Stimulated activated CD4-positive, alpha-beta T cell treated with anti-CD3 and anti-CD28 coated beads, Interleukin-15, amount 100 ng/mL, for 48 hours (primary cell): ENCODE measurements around the gene GALR1.
"Not testable (repeated sequence)": the region's sequence is repeated elsewhere in the genome, so short reads cannot be mapped to it uniquely, and the experiment has no call there.

Experiments
- DNase-seq, 2 donors: peaks; one replicate each; pipeline ENCODE4 v3.0.0-alpha.2; 2020; ENCODE audit warnings: low read depth in 2 of 2

Gene GALR1, protein sequence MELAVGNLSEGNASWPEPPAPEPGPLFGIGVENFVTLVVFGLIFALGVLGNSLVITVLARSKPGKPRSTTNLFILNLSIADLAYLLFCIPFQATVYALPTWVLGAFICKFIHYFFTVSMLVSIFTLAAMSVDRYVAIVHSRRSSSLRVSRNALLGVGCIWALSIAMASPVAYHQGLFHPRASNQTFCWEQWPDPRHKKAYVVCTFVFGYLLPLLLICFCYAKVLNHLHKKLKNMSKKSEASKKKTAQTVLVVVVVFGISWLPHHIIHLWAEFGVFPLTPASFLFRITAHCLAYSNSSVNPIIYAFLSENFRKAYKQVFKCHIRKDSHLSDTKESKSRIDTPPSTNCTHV

DNA sequence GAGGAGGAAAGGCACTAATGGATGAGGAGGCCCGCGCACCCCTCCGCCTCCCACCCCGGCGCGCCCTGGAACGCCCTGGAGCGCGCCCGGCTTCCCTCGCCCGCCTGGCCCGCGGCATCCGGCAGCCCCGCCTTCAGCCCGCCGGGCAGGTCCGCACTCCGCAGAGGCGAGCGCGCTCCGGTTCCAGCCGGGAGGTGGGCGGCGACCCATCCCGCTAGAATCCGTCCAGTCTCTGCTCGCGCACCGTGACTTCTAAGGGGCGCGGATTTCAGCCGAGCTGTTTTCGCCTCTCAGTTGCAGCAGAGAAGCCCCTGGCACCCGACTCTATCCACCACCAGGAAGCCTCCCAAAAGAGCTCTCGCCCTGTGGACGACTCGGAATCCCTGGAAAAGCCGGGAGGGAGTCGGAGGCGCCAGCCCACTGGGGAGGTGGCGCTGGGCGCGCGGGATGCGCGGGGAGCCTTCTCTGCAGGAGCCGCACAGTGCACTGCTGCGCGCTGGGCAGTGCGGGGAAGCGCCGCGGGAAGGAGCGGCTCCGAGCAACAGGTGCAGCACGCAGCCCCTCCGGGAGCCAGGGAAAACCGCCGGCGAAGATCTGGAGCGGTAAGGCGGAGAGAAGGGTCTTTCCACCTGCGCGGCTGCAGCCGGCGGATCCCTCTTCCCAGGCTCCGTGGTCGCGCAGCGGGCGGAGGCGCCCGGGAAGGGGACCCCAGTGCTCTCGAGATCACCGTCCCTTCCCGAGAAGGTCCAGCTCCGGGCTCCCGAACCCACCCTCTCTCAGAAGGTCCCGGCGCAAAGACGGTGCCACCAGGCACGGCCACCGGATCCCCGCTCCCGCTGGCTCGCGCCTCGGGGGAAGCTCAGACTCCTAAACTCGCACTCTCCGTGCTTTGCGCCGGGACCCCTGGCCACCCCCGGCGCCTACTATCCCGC, at the start of gene GALR1:
TSS of gene GALR1 (plus strand) at position 280 of the 932 bp plus-strand sequence. CDS start 701 bp downstream, outside the sequence.
- no peak for DNase-seq

DNA sequence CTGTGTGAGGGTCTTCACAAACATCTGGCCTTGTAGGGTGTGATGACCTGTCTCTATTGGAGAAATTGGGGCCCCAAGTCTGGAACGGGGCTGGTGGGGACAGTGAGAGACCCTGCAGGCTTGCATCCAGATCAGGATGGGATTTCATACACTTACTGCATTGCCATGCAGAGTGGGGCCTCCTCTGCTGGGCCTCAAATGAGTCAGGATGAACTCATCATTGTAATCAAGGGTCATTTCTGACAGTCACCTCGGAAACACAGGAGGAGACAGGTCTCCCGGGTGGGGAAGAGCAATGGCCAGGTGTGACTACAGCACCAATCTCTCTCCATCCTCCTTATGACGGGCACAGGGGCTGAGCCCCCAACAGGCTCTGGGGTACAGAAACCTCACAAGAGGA, 48.1 kb upstream of the GALR1 start:
- no peak for DNase-seq

DNA sequence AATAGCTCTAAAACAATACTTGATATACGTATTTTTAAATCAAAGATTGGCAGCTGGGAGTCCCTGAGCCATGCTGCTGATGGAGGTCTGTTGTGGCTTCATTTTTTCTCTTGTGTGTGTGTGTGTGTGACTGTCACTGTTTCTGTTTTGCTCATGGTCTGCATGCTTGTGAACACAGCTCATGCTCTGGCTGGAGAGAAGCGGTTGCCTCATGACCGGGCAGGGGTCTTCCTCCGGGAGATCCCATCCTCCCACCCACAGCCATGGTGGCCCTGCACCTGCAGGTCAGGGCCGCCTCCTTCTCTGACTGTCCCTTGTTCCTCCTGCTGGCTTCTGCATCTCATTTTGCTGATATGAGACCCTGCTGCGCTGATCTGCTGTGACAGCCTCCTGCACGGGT, 47.3 kb upstream of the GALR1 start:
- no peak for DNase-seq

DNA sequence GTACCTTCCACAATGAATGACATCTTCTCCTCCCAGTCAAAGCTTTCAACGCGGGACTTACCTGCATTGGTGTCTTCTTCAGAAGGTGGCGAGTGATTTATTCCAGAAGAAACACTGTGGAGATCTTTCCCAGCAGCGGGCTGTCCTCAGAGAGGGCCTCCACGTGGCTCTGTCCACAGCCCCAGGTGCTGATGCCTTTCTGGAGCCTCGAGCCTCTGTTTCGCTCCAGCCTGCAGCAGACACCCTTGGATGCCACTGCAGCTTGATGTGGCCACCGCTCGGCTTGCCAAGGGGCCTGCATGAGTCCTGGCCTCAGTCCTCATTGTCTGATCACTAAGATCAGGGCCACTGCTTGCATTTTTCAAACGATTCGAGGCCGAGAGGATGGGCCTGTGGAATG, 46.6 kb upstream of the GALR1 start:
- DNase-seq, result no peak

DNA sequence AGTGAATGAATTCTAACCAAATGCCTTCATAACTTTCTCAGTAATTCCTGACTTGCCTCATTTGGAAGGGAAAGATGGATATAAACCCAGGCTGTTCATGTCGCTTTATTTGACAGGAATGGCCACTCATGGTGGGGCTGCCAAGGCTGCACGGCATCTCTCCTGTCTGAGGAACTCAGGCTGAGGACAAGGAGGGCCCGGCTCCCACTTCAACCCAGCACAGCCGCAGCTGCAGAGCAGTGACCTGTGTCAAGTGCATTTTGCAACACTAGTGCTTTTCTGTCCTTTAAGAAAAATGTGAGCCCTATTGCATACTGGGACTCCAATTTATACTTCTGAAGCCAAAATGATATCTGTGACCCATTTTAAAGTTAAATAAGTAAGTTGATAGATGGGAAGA, 45.8 kb upstream of the GALR1 start:
- no peak for DNase-seq

DNA sequence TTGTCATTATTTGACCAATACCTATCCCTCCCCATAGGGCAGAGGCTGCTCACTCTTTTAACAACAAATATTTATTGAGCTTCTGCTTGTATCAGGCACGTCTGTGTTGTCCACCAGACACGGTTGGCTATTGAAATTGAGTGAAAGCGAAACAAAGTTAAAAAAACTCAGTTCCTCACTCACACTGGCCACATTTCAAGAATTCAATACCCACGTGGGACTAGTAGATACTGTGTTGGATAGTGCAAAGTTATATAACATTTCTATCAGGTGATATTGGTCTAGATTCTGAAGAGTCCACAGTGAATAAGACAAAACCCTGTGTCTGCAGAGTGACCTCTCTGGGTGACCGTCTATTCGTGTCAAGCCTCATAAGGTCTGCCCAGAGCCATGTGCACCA, 43.9 kb upstream of the GALR1 start:
- DNase-seq, result no peak

DNA sequence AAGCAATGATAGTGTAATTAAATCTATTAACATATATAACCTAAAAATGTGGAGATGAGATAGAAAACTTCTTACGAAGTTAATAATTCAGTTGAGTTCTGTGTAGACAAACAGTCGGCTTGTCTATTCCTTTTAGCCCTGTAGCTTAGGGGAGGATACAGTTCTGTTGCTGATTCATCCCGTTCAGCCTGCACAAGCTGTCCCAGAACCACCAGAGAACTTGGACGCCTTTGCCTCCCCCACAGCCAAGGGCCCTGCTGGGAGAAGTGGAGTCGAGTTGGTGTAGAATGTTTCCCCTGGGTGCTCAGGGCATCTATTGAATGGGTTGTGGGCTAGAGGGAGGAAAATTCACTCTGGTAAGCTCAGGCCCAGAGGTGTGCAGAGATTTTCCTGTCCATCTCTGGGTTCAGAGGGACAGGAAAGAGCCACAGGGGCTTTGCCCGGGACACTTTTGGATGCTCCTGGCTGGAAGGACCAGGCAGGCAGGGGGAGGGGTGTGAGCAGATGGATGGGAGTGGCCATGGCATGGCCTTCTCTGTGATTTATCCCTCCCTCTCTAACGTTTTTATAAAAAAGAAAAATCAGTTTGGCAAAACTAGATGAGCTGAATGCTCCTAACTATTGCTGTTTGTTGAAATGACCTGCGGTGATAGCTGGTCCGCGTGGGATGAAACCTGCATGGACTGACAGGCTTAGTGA, 42.8 kb upstream of the GALR1 start:
- DNase-seq, result no peak

DNA sequence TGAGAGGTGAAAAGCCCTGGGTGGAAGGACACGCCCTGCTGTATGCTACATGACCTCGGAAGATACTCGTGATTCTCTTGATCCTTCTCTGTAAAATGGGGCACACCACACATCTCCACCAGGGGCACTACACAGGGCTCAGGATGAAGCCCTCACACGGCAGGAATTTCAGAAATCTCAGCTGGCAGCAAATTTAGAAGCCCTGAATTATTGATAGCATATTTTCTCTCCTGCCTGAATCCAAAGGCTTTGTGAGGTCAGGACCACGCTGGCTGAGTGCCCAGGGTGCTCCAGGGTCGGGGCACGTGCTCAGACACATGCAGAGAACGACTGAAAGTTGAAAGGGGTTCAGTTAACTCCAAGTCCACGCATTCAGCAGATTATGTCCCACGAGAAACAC, 42.1 kb upstream of the GALR1 start:
- DNase-seq, result peak; percentile 27 to 36

DNA sequence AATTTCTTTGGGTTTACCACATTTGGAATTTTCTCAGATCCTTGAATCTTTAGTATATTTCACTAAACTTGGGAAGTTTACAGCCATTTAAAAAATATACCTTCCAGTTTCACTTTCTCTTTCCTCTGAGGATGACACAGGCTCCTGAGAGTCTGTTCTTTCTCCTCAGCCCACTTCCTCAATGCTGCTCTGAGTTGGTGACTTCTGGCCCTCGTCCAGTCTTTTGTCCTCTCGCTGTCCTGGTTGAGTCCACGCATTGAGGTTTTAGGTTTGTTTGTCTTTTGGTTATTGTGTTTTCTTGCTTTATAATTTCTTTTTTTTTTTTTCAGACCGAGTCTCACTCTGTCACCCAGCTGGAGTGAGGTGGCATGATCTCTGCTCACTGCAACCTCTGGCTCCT, 40.7 kb upstream of the GALR1 start:
- DNase-seq, result peak in 1 of 2 donors; percentile 12

DNA sequence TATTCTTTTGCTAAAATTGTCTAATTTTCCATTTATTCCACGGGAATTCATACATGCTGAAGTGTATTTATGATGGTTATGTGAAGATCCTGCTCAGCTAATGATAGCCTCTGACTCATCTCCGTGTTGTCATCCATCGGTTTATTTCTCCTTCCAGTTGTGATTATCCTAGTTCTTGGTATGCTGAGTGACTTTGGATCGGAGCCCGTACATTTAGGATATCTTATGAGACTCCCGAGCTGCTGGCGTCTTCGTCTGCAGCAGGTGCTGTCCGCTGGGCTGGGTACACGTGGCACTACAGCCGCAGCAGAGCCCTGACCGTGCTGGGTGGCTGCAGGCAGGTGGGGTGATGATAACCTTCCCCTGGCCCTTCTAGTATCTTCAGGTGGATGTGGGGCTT, 40.1 kb upstream of the GALR1 start:
- DNase-seq, result no peak

DNA sequence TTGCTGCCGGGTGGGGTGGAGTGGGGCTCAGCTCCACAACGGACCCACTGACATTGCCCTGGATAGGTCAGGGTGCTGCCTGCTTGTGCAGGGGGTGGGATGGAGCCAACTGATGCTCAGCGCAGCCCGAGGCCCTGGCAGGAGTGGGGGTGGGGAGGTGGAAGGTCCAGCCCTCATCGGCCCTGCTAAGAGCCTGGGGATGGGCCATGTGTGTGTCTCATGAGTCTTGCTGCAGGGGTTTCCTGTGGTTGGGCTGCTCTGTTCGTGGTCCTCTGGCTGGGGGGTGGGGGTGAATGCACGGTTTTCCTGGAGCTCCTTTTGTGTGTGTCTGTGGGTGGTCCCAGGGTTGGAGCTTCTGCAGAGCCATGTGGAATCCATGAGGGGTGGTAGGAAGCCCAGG, 39.4 kb upstream of the GALR1 start:
- DNase-seq, result no peak

DNA sequence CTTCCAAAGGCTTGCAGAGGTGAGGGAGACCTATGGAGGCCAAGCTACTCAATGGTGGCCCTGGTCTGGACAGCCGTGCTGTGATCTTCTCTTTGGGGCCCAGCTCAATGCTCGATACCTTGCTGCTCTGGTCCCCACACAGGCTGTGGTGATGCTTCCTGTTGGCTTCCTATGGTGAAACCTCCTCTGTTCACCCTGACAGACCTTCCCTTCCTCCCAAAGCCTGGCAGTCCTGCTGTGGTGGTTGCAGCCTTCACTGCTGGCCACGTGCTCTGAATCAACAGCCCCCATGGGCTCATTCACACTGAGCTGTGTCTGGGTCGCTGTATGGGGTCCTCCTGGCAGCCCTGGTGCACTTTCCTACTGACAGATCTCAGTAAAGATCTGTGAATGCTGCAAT, 31.0 kb upstream of the GALR1 start:
- no peak for DNase-seq

DNA sequence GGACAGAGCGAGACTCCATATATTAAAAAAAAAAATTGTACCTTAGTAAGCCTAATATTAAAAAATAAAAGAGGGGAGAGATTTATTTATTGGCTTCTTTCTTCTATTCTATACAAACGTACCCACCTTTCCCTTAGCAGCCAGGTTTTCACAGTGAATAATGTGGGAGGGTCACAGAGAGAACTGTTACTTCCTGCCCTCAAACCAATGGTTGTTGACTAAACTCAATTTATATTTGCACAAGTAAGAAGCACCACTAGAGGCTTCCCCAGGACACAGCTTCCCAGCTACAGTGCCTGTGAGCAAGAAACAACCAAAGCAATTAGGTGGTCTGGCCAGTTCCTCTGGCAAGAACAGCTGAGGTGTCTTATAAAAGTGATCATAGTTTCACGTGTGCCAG, 28.9 kb upstream of the GALR1 start:
- no peak for DNase-seq

DNA sequence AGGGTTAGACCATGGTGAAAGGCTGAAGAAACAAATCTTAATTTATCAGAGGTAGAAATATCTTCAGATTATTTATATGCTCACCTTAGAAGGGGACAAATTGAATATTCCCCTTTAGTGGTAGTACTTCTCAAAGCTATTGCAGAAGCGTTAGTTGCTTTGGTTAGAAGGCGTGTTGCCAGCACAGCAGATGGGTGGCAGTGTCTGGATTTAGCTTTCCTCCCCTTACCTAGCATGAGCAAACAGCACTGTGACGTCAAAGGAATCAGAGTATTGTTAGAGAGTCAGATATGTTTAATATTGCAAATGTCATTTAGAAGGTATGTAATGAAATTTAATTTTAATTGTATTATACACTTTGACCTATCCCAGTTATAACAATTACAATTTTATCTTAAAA, 27.2 kb upstream of the GALR1 start:
- no peak for DNase-seq

DNA sequence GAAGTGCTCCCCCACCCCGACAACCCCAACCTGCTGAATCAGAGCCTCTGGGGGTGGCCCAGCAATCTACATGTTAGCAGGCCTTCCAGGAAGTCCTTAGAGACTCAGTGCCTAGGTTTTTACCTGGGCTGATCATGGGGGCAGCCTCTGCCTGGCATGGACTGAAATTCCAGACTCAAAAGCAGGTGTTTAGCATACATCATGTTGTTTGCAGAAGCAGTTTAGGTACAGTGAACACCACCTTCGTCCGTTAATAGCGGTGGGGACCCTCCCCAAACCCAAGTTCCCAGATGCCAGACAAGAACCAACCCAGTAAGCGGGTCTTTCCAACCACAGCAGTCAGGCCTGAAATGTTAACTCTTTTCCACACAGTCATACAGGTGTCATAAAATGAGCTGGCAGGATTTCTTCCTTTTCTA, 26.4 kb upstream of the GALR1 start:
- DNase-seq, result peak; percentile 20 to 33

DNA sequence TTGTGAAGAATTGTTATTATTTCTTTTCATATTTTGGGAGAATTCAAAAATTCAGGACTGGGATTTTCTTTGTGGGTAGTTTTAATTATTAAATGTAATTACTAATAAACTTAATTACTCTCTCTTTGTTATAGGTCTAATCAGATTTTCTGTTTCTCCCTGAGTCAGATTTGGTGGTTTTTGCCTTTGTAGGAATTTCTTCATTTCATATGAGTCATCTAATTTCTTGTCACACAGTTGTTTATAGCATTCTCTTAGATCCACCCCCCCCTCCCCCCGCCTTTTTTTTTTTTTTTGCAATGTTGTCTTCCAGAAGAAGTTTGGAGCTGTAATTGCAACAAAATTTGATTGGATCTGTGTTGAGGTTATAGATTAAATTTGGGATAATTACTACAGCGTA, 26.0 kb upstream of the GALR1 start:
- DNase-seq, result no peak

DNA sequence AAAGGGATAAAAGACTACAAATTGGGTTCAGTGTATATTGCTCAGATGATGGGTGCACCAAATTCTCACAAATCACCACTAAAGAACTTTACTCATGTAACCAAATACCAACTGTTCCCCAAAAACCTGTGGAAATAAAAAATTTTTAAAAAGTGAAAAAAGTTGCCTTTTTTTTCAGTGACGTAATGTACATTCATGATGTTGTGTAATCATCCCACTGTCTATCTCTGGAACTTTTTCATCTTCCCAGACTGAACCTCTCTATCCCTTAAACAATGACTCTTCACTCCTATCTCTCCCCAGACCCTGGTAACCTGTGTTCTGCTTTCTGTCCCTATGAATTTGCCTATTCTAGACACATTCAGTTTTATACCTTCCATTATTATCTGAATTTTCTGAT, 19.0 kb upstream of the GALR1 start:
- no peak for DNase-seq

DNA sequence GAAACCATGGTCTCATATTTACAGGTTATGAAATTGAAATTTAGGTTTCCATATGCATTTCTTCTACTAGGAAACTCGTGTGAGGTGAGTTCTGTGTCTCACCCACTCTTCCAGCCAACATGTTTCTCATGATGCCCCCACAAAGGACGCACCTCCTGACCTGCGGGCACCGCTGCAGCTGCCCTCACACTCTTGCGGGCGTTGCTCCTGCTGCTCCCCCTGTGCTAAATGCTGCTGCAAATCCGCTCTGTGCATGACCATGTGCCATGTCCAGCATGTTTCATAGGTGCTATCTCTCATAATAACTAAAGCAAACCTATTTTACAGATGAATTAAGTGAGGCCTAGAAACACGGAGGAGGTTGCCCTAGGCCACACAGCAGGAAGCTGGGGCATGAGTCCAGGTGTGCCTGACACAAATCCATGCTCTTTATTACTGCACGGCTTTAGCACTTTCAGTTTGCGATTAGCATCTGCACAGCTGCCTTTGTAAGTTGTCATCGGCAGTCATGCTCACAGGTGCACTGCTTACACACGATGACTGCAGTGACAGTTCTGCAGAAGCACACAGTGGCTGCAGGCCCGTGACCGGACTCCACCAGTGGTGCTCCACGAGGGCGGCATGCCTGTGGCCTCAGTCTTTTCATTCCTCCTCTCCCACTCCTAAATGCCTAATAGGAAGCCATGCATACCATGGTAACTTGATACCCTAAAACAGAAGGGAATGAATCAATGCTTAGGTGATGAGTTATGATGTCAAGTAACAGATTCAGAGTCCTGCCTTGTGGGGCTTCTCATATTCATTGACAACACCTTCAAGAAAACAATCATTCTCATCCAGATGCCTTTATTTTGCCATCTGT, 14.9 kb upstream of the GALR1 start:
- DNase-seq, result no peak

DNA sequence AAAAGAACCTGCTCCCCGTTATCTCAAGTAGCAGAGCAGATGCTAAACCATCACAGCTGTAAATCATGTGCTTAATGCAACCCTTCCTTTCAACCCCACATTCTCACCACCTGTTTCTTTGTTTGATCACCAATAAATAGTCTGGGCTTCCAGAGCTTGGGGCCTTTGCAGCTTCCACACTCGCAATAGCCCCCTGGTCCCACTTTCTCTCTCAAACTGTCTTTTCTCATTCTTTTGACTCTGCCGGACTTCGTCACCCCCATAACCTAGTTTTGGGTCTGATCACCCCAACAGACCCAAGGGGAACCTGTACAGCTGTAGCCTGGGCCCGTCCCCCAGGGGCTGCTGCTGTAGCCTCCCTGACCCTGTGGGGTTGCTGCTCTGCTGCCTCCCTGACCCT, 10.4 kb upstream of the GALR1 start:
- not testable (repeated sequence) for DNase-seq

DNA sequence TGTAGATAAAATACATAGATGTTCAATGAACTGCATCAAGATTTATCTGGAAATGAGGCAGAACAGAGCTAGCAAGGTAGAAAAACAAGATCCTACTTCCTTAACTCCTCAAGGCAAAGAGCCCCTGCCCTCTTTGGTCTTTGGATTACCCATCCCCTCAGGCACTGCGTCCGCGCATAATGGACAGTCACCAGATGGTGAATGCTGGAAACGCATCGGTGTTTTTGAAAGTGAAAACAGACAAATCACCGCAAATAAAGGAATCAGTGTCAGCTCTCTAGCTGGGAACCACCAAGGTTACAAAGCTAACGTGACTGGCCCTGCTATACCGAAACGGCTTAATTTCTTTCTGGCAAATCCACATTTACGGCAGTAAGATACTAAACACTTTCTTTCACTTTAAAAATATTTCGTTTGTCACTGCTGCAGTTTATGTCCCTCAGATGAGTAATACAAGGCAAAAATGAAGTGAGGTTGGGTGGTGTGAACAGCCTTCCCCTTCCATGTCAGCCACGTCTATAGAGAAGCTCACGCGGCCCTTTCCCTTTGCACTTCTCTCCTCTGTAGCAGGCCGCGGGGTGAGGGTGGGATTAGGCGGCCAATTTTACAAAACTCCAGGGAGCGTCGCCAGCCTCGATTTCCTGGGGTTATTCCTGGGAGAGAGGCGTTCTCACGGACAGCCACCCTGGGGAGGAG, 627 bp upstream of the GALR1 start:
- DNase-seq, result no peak

DNA sequence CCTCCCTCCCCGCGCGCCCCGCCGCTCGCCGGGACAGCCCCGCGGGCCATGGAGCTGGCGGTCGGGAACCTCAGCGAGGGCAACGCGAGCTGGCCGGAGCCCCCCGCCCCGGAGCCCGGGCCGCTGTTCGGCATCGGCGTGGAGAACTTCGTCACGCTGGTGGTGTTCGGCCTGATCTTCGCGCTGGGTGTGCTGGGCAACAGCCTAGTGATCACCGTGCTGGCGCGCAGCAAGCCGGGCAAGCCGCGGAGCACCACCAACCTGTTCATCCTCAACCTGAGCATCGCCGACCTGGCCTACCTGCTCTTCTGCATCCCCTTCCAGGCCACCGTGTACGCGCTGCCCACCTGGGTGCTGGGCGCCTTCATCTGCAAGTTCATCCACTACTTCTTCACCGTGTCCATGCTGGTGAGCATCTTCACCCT, 865 bp downstream of the GALR1 start:
- DNase-seq, result no peak
